Bronchial epithelial cell (primary cell): ENCODE measurements around the gene RASAL3. TPM values are rescaled to one million over a fixed set of nuclear protein-coding genes. Genes with fewer than 3 reads are reported as not detected.

Source experiments
- DNase-seq: peaks from one replicate; pipeline ENCODE4 v3.0.0-alpha.2; 2010; ENCODE audit warnings: low read depth
- FAIRE-seq: peaks from 2 replicates; lab custom pipeline; 2011; peaks lifted over from hg19 to GRCh38; lab: Jason Lieb, UNC
- H3K27me3 ChIP-seq: 2 replicates; pipeline ENCODE4 v1.5.1; 2011; ENCODE audit warnings: low read length; ENCODE audit not compliant: control insufficient read depth, insufficient read depth
- H3K36me3 ChIP-seq: 2 replicates; pipeline ENCODE4 v1.5.1; 2011; ENCODE audit warnings: low read length; ENCODE audit not compliant: control insufficient read depth, insufficient read depth
- H3K4me3 ChIP-seq: 2 replicates; pipeline ENCODE4 v1.5.1; 2011; ENCODE audit warnings: mild to moderate bottlenecking, low read depth, low read length, control low read depth
- CTCF ChIP-seq: IDR thresholded peaks from 2 replicates; pipeline ENCODE4 v1.5.1; 2011; ENCODE audit warnings: mild to moderate bottlenecking, moderate library complexity, low read length, control low read depth, inconsistent platforms; ENCODE audit not compliant: insufficient read depth, severe bottlenecking
- total RNA-seq: library from RNA; depleted of rRNA; stranded (reverse); fragments of >200 nt; gene quantifications from 2 replicates; pipeline ENCODE4 v1.2.1, GENCODE V29; 2014

Gene RASAL3
- total RNA-seq, 1 donor from 2014 or later: not detected

GRCh38 chr19:15448044-15448777 lies 16.1 kb downstream of the RASAL3 start:
- FAIRE-seq (no peak), DNase-seq (no peak)
- Histone ChIP-seq H3K27me3 (no peaks in the 10 kb centered on the region), H3K4me3 (no peak overlapping the region), H3K36me3 (no peaks in the 10 kb centered on the region)
- TF ChIP-seq CTCF: no peak

GRCh38 chr19:15447057-15447456 lies 17.3 kb downstream of the RASAL3 start:
- TF ChIP-seq CTCF: no peak
- no peak for FAIRE-seq
- no peaks in the 10 kb centered on the region for H3K27me3 ChIP-seq
- DNase-seq: no peak
- H3K36me3 ChIP-seq: no peaks in the 10 kb centered on the region
- H3K4me3 ChIP-seq: no peak overlapping the region

- DNase-seq: no peak
- no peaks in the 10 kb centered on the region for H3K36me3 ChIP-seq
- no peak overlapping the region for H3K4me3 ChIP-seq
- no peak for TF ChIP-seq CTCF
- no peak for FAIRE-seq
- no peaks in the 10 kb centered on the region for H3K27me3 ChIP-seq
These were observed 18.5 kb downstream of the RASAL3 start for GRCh38 chr19:15445807-15446376.

GRCh38 chr19:15445227-15445605 lies 19.1 kb downstream of the RASAL3 start:
- no peak for FAIRE-seq

DNA sequence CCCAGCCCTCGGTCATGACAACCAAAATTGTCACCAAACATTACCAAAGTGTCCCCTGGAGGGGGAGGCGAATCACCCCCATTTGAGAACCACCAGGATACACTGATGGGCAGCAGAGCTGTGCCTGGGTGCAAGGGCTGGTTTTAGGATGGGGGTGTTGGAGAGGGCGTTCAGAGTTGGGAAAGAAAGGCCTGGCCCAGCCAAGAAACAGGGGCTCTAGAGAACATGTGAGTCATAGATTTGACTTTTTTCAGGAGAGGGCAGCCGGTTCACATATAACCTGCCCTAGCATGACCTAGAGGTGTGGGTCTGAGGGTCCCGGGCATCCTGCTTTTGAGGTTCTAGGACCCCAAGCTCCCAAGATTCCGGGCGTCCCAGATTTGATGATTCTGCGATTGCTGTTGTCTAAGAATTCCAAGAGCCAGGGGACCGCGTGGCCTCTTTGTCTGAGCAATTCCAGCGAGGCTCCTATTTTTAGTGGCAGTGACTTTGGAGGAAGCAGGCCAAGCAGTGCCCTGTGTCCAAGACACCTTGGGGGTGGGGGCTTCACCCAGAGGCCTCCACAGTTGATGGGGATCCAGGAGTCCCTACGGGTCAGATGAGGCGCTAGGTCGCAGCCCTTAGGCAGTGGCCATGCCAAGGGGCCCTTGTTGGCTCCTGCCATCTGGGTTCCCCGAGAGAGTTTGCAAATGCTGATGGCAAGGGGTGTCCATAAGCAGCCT lies 19.7 kb downstream of the RASAL3 start:
- Histone ChIP-seq H3K36me3 (no peaks in the 10 kb centered on the region), H3K27me3 (no peaks in the 10 kb centered on the region), H3K4me3 (no peak overlapping the region)
- TF ChIP-seq CTCF: no peak
- DNase-seq: no peak
- no peak for FAIRE-seq

More at GRCh38 chr19:15445227-15445605, 19.1 kb downstream of the RASAL3 start:
- Histone ChIP-seq H3K4me3 (no peak overlapping the region), H3K36me3 (no peaks in the 10 kb centered on the region), H3K27me3 (no peaks in the 10 kb centered on the region)
- TF ChIP-seq CTCF: no peak
- DNase-seq: no peak
